NCI-H1930 (cell line): ENCODE data around the gene TAB2.

ENCODE experiments used
- DNase-seq, 2 experiments: peaks; one replicate each; lab custom pipeline; 2025; lab: John Stamatoyannopoulos, UW

The TAB2 gene, protein sequence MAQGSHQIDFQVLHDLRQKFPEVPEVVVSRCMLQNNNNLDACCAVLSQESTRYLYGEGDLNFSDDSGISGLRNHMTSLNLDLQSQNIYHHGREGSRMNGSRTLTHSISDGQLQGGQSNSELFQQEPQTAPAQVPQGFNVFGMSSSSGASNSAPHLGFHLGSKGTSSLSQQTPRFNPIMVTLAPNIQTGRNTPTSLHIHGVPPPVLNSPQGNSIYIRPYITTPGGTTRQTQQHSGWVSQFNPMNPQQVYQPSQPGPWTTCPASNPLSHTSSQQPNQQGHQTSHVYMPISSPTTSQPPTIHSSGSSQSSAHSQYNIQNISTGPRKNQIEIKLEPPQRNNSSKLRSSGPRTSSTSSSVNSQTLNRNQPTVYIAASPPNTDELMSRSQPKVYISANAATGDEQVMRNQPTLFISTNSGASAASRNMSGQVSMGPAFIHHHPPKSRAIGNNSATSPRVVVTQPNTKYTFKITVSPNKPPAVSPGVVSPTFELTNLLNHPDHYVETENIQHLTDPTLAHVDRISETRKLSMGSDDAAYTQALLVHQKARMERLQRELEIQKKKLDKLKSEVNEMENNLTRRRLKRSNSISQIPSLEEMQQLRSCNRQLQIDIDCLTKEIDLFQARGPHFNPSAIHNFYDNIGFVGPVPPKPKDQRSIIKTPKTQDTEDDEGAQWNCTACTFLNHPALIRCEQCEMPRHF

GRCh38 chr6:149317644-149318571 is at the start of gene TAB2:
Gene TAB2, plus strand, starts transcription at chr6:149317712. Its CDS starts 52,286 bp downstream, at chr6:149369998.
- DNase-seq = peak in 1 of 2 experiments; percentile 19

- no peak for DNase-seq
Observed at GRCh38 chr6:149268146-149268545, 49.4 kb upstream of the TAB2 start.

DNA sequence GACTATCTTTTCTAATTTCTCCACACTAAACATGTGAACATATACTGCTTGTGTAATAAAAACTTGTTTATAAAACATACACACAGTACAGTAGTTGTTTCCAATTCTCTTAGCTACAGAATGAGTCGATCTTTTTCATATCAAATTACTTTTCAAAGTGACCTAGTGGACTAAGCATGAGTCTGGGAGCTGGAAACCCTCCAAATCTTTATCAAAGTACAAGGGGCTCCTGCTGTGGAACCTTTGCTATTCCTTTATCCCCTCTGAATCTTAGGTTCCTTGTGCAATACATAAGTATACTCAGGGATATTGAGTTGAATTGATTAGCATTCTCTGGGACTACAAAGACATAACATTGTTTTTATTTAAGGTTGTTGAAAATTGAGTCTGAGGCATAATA is 48.7 kb upstream of the TAB2 start:
- DNase-seq = no peak

DNA sequence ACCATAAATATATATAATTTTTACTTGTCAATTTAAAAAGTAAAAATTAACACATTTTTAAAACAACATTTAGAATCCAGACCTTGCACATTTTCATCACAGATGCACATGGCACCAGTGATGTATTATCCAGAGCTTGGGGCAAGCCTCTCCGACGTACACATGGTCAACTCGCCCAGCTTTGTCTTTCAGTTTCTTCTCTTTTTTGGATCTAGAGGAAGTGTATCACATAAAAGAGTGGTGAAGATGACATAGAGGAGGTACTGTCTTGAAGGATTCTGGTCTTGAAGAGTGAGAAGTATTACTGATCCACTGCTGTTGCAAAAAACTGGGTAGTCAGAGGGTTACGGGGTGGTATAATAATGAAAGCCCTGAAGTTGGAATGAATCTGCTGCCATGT is 46.9 kb upstream of the TAB2 start:
- no peak for DNase-seq

- no peak for DNase-seq
Observed at GRCh38 chr6:149271348-149272340, 45.9 kb upstream of the TAB2 start.

GRCh38 chr6:149273318-149273717 is 44.2 kb upstream of the TAB2 start:
- DNase-seq = no peak

- DNase-seq = no peak
Observed at GRCh38 chr6:149275621-149276020, 41.9 kb upstream of the TAB2 start.

DNA sequence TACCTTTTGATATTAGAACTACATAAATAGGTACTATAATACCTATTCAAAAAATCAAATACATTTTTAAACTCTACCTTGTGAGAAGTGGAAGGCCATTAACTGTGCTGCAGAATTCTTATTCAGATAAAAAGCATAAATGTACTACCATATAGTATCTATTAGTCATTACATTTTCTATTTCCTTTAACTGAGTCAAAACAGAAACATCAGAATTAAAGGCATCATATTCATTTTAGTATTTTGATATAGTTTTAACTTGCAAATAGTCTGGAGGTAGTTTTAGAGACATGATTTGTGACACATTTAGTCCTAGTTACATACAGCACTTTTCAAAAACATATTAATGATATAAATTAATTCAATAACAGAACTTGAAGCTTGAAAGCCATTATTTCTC is 39.9 kb upstream of the TAB2 start:
- DNase-seq = no peak

DNA sequence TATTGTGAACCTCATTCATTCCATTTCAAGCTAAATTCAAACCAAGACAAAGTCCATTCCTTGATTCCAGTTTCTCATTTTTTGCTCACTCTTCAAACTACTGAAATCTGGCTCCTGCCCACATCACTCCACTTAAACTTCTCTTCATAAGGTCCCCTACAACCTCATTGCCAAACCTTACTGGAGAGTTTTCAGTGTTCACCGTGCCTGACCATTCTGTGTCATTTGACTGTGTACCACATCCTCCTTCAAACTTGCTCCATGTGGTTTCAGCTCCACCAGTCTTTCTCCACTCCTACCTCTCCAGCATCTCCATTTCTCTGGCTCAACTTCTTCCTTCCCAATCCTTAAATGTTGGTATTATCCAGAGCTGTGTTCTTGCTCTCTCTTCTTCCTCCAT is 38.5 kb upstream of the TAB2 start:
- no peak for DNase-seq

DNA sequence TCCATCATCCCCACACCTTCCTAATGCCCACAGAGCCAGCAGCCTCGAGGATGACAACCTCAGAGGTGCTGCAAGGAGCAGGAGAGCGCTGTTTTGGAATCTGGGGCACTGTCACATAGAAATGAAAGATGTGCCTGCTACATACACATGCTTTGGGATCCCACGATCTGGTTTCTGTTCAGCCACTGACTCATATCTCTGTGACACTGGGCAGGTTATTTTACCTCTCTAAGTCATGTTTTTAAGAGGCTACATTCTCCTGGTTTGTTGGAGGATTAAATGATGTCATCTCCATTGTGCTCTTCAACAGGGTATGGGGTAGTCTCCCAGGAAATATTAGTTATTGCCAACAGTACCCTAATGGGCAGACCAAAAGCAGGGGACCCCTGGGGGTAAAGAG is 32.6 kb upstream of the TAB2 start:
- no peak for DNase-seq

DNA sequence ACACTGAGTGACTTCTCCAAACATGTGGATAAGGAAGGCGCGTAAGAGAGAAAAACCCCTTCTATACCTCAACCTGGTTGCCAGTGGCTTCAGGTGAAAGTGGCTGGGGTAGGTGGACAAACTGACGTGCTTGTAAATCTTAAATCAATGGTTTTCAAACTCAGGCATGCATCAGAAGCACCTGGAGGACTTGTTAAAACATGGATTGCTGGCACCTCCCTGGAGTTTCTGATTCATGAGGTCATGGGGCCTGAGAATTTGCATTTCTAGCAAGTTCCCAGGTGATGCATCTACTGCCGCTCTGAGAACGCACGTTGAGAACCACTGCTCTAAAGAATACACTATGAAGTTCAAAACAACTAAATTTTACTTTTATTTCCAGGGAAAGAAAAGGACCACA is 31.9 kb upstream of the TAB2 start:
- no peak for DNase-seq

DNA sequence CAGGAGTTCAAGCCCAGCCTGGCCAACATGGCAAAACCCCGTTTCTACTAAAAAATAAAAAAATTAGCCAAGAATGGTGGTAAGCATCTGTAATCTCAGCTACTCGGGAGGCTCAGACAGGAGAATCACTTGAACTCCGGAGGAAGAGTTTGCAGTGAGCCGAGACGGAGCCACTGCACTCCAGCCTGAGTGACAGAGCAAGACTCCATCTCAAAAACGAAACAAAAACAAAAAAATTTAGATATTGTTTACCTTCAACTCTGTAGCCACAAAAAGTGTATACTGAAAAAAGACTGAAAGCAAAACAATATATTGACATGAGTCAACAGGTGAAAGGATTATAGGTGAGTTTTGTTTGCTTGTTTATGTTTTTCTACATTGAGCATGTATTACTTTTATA is 30.6 kb upstream of the TAB2 start:
- DNase-seq = no peak

GRCh38 chr6:149289192-149289781 is 28.2 kb upstream of the TAB2 start:
- no peak for DNase-seq

GRCh38 chr6:149289966-149290365 is 27.5 kb upstream of the TAB2 start:
- no peak for DNase-seq

- DNase-seq = no peak
Observed at GRCh38 chr6:149293244-149293643, 24.3 kb upstream of the TAB2 start.

DNA sequence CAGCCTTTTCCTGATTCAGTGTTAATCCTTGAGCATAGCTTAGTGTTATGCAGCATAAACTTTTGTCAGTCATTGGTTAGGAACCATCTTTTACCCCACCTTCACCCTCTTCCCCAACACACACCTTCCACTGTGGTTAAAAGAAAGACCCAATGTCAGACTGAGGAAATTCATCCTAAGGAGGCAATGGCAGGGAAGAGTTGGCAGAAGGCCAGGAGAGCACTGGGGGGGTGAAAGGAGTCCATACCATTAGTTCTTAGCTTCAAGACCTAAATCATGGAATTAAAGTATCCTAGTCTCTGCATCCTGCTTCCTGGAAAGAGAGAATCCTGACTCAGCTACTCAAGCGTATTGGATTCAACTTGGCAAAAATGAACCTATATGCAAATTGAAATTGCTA is 16.9 kb upstream of the TAB2 start:
- DNase-seq = no peak

GRCh38 chr6:149302723-149303122 is 14.8 kb upstream of the TAB2 start:
- DNase-seq = no peak

DNA sequence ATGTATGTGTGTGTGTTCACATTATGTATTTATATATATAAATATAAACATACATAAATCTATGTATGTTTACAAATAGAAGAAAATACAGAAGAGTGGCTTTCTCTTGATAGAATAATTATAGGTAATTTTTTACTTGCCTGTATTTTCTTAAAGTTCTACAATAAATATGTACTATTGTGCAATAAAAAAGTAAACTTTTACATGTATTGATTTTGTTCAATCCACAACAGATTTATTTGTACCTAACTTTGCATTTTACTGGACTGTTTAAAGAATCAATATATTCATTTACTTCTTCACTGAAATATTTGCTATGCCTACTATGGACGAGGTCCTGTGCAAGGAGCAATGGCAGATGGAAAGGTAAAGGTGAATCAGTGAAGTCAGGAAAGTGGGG is 14.0 kb upstream of the TAB2 start:
- no peak for DNase-seq

GRCh38 chr6:149305372-149305771 is 12.1 kb upstream of the TAB2 start:
- DNase-seq = no peak

DNA sequence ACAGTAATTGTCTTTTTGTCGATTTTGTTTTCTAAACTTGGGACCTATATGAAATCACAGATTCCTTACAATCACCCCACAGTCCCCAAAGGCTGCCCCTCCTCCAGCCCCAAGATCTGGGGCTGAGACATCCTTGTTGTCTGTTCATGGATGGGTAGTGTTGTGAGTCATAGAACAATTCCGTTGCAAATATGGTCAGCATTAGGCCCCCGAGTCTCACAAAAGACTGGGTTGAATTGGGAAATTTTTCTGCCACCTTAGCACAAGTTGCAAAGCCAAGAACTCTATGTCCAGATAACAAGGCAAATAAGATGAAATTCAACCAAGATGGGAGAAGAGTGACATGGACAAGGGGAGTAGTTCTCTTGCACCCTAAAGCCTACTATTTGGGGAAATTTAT is 10.5 kb upstream of the TAB2 start:
- DNase-seq = no peak

GRCh38 chr6:149311293-149311692 is 6.2 kb upstream of the TAB2 start:
- no peak for DNase-seq
